MM.1S (cell line): Measurements from ENCODE around the gene XPO4.
"Not testable (repeated sequence)": the region's sequence is repeated elsewhere in the genome, so short reads cannot be mapped to it uniquely, and the experiment has no call there.

ENCODE experiments used
- DNase-seq: peaks from one replicate; pipeline ENCODE4 v3.0.0-alpha.2; 2015
- H2AFZ ChIP-seq: fragments of 300-600 bp; sonication (generic); 2 replicates; pipeline ENCODE4 v1.6.0; 2016; ENCODE audit warnings: antibody characterized with exemption, low read length
- H3F3A ChIP-seq: fragments of 300-600 bp; sonication (generic); 2 replicates; pipeline ENCODE4 v1.6.1; 2016; ENCODE audit warnings: mild to moderate bottlenecking, antibody characterized with exemption, low read length, moderate library complexity, mixed read lengths; ENCODE audit not compliant: insufficient read depth
- H3K27ac ChIP-seq: fragments of 300-600 bp; sonication (generic); 2 replicates; pipeline ENCODE4 v1.5.1; 2016; ENCODE audit warnings: mild to moderate bottlenecking, low read length
- H3K27me3 ChIP-seq: fragments of 300-600 bp; sonication (generic); replicated peaks from 2 replicates; pipeline ENCODE4 v1.6.0; 2016; ENCODE audit warnings: low read length; ENCODE audit not compliant: insufficient read depth
- H3K36me3 ChIP-seq: fragments of 300-600 bp; sonication (generic); replicated peaks from 2 replicates; pipeline ENCODE4 v1.6.1; 2016; ENCODE audit warnings: mild to moderate bottlenecking, low read length, mixed read lengths; ENCODE audit not compliant: insufficient read depth
- H3K4me1 ChIP-seq: fragments of 300-600 bp; sonication (generic); 2 replicates; pipeline ENCODE4 v1.6.1; 2016; ENCODE audit warnings: low read length, mixed read lengths
- H3K4me2 ChIP-seq: fragments of 300-600 bp; sonication (generic); 2 replicates; pipeline ENCODE4 v1.6.0; 2016; ENCODE audit warnings: low read depth, low read length
- H3K4me3 ChIP-seq: fragments of 300-600 bp; sonication (generic); 2 replicates; pipeline ENCODE4 v1.5.1; 2016; ENCODE audit warnings: low read length, mixed read lengths
- H3K79me2 ChIP-seq: fragments of 300-600 bp; sonication (generic); 2 replicates; pipeline ENCODE4 v1.6.1; 2016; ENCODE audit warnings: mixed run types, low read length, mixed read lengths
- H3K9ac ChIP-seq: fragments of 300-600 bp; sonication (generic); 2 replicates; pipeline ENCODE4 v1.6.1; 2016; ENCODE audit warnings: low read length, mixed read lengths
- H3K9me2 ChIP-seq: fragments of 300-600 bp; sonication (generic); replicated peaks from 2 replicates; pipeline ENCODE4 v1.6.1; 2016; ENCODE audit warnings: mild to moderate bottlenecking, low read length, mixed read lengths; ENCODE audit not compliant: insufficient read depth
- H3K9me3 ChIP-seq: fragments of 300-600 bp; sonication (generic); replicated peaks from 2 replicates; pipeline ENCODE4 v1.6.1; 2016; ENCODE audit warnings: mild to moderate bottlenecking, low read length, mixed read lengths; ENCODE audit not compliant: insufficient read depth
- H4K20me1 ChIP-seq: fragments of 300-600 bp; sonication (generic); 2 replicates; pipeline ENCODE4 v1.6.1; 2016; ENCODE audit warnings: mild to moderate bottlenecking, low read length, moderate library complexity, mixed read lengths; ENCODE audit not compliant: insufficient read depth
- EZH2 ChIP-seq: fragments of 300-600 bp; sonication (generic); optimal IDR thresholded peaks from 2 replicates; pipeline ENCODE3; 2017; ENCODE audit warnings: low read depth, mild to moderate bottlenecking, antibody characterized with exemption, low read length, mixed read lengths
- EZH2phosphoT487 ChIP-seq: fragments of 300-600 bp; sonication (generic); IDR thresholded peaks from 2 replicates; pipeline ENCODE4 v1.6.1; 2018; ENCODE audit warnings: antibody characterized with exemption, low read length
- TF ChIP-seq, protein P1 (sequence below): fragments of 300-600 bp; sonication (generic); IDR thresholded peaks from 2 replicates; pipeline ENCODE4 v1.5.1; 2016; ENCODE audit warnings: antibody characterized with exemption, low read length, mixed read lengths

XPO4 gene

GRCh38 chr13:20902438-20903163, at the start of gene XPO4:
XPO4 (minus strand) TSS chr13:20902746; CDS start chr13:20902738, 8 bp downstream.
- no peaks in the 10 kb centered on the region for H4K20me1 ChIP-seq
- H3K9ac ChIP-seq: peak within 1 kb of the TSS; percentile 92
- H3K9me3 ChIP-seq: no peaks in the 10 kb centered on the region
- no peaks in the 10 kb centered on the region for H3K27me3 ChIP-seq
- peak within 1 kb of the TSS; percentile 70 for H3K27ac ChIP-seq
- TF ChIP-seq EZH2 (no peak), EZH2phosphoT487 (no peak)
- TF ChIP-seq, protein P1, sequence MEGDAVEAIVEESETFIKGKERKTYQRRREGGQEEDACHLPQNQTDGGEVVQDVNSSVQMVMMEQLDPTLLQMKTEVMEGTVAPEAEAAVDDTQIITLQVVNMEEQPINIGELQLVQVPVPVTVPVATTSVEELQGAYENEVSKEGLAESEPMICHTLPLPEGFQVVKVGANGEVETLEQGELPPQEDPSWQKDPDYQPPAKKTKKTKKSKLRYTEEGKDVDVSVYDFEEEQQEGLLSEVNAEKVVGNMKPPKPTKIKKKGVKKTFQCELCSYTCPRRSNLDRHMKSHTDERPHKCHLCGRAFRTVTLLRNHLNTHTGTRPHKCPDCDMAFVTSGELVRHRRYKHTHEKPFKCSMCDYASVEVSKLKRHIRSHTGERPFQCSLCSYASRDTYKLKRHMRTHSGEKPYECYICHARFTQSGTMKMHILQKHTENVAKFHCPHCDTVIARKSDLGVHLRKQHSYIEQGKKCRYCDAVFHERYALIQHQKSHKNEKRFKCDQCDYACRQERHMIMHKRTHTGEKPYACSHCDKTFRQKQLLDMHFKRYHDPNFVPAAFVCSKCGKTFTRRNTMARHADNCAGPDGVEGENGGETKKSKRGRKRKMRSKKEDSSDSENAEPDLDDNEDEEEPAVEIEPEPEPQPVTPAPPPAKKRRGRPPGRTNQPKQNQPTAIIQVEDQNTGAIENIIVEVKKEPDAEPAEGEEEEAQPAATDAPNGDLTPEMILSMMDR: no peak
- H3K9me2 ChIP-seq: no peaks in the 10 kb centered on the region
- DNase-seq: peak; percentile 61
- H3K4me3 ChIP-seq: peak within 1 kb of the TSS; percentile 87
- H2AFZ ChIP-seq: peak within 1 kb of the TSS; percentile 61
- peaks cover 49% of the 10 kb centered on the region for H3K79me2 ChIP-seq
- H3F3A ChIP-seq: no peaks in the 10 kb centered on the region
- H3K4me1 ChIP-seq: peaks cover 6% of the 10 kb centered on the region; the same call in 1 of the 2 replicates
- H3K36me3 ChIP-seq: no peaks in the 10 kb centered on the region
- peak within 1 kb of the TSS; percentile 66 for H3K4me2 ChIP-seq

GRCh38 chr13:20948001-20948400, 45.5 kb upstream of the XPO4 start:
- not testable (repeated sequence) for H2AFZ ChIP-seq, DNase-seq, H3K79me2 ChIP-seq, H3K9me2 ChIP-seq, H3K27ac ChIP-seq, H3K9me3 ChIP-seq, H3K4me2 ChIP-seq, H3K9ac ChIP-seq, H4K20me1 ChIP-seq, H3F3A ChIP-seq, H3K4me3 ChIP-seq, H3K4me1 ChIP-seq, H3K36me3 ChIP-seq, H3K27me3 ChIP-seq

GRCh38 chr13:20945952-20946383, 43.4 kb upstream of the XPO4 start:
- Histone ChIP-seq H3K4me2 (no peak overlapping the region), H3K9ac (no peak overlapping the region), H3K79me2 (no peaks in the 10 kb centered on the region), H2AFZ (no peak overlapping the region), H3F3A (no peaks in the 10 kb centered on the region), H3K4me1 (no peaks in the 10 kb centered on the region), H4K20me1 (no peaks in the 10 kb centered on the region), H3K36me3 (no peaks in the 10 kb centered on the region), H3K9me3 (no peaks in the 10 kb centered on the region), H3K27me3 (no peaks in the 10 kb centered on the region), H3K9me2 (no peaks in the 10 kb centered on the region), H3K27ac (no peak overlapping the region), H3K4me3 (no peak overlapping the region)
- no peak for TF ChIP-seq EZH2
- TF ChIP-seq, protein P1: no peak
- TF ChIP-seq EZH2phosphoT487: no peak
- DNase-seq: no peak

DNA sequence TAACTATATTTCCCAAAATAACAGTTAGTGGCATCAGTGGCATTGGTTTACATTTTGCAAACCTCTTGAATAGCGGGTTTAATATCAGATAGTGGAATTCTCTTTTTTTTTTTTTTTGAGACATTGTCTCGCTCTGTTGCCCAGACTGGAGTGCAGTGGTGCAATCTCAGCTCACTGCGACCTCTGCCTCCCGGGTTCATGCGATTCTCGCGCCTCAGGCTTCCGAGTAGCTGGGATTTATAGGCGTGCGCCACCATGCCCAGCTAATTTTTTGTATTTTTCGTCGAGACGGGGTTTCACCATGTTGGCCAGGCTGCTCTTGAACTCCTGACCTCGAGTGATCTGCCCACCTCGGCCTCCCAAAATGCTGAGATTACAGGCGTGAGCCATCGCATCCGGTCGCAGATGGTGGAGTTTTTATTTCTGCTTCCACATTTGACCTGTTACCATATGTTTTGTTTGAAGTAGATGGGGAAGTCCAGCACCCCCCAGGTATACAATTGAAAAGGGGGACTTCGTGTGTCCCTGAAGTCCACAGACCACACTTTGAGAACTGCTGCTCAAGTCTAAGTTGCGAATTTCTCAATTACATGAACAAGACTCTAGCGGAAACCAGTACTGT, 40.5 kb upstream of the XPO4 start:
- Histone ChIP-seq H3K27ac (no peak overlapping the region), H3K9me3 (no peaks in the 10 kb centered on the region), H3K4me3 (no peak overlapping the region), H3K9ac (no peak overlapping the region), H2AFZ (no peak overlapping the region), H3K79me2 (no peaks in the 10 kb centered on the region), H3K9me2 (no peaks in the 10 kb centered on the region), H3K4me2 (no peak overlapping the region), H3K4me1 (no peaks in the 10 kb centered on the region), H4K20me1 (no peaks in the 10 kb centered on the region), H3K36me3 (no peaks in the 10 kb centered on the region), H3K27me3 (no peaks in the 10 kb centered on the region), H3F3A (no peaks in the 10 kb centered on the region)
- TF ChIP-seq EZH2phosphoT487: no peak
- no peak for TF ChIP-seq EZH2
- TF ChIP-seq, protein P1: no peak
- DNase-seq: no peak

DNA sequence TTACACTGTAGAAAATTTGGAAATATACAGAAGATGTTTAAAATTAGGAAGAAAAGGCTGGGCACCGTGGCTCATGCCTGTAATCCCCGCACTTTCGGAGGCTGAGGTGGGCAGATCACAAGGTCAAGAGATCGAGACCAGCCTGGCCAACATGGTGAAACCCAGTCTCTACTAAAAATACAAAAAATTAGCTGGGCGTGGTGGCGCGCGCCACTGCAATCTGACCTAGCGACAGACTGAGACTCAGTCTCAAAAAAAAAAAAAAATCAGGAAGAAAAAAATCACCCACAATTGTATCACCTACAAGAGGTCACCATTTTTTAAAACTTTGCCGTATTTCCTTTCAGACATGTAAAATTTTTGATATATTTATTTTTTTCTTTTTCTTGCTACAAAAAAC, 38.0 kb upstream of the XPO4 start:
- H3K4me1 ChIP-seq, H3K9ac ChIP-seq, H3K4me3 ChIP-seq, H3F3A ChIP-seq, H4K20me1 ChIP-seq, H3K4me2 ChIP-seq, DNase-seq, H3K27me3 ChIP-seq, H3K79me2 ChIP-seq, H3K36me3 ChIP-seq, H3K9me2 ChIP-seq, H3K9me3 ChIP-seq, H3K27ac ChIP-seq, H2AFZ ChIP-seq: not testable (repeated sequence)
